Measurements from ENCODE around the gene ARHGAP26. TPM values are rescaled to one million over a fixed set of nuclear protein-coding genes. Genes with fewer than 3 reads are reported as not detected.

The ARHGAP26 gene
- total RNA-seq, 2 experiments from 2014 or later = 17.0 to 19.5 TPM

DNA sequence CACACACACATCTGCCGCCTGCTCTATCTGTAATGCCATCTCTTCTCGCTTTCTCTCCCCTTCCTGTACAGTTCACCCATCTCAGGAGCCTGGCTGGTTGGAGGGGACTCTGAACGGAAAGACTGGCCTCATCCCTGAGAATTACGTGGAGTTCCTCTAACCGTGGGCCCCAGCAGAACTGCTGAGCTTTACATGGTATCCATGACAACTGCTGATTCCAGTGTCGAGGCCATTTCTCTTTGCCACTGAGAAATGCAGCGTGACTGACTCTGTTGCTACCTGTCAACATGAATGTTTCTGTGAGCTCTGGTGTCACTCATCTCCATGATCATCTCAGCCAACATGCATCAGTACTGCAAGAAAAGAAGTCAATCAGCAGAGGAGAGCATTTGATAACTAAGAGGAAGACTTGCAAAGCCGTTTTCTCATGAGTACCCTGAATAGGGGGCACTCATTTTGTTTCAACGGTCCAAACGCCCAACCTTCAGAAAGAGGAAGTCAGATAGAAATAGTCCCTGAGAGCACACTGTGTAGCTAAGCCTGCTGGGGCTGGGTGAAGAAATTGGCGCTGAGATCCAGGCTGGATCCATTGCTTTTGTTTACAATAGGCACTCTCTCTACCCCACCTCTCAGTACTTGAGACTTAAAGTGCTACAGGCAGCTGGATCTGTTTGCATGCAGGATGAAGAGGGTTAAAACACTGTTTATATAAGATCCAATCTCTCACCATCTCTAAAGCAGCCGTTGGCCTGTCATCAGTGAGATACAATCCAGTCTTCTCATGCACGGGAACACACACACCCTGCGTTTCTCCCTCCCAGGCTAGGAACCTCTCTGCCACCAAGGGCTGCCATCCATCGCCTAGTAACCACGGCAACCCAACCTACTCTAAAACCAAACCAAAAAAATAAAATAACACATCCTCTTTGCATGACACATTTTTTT, 452.4 kb downstream of the ARHGAP26 start:
- H3K27me3 Mint-ChIP-seq (ENCODE audit: low read depth) = no peaks in the 10 kb centered on the region
- no peaks in the 10 kb centered on the region for H3K9me3 Mint-ChIP-seq
- intact Hi-C loops (cut with micrococcal nuclease) = loop anchor here (2.0 to 10.0 kb wide), 6 partner anchors 40 to 965 kb away; partner anchors contain the start of gene NR3C1
- peaks cover 39% of the 10 kb centered on the region for H3K4me1 Mint-ChIP-seq (ENCODE audit: low read depth)
- peak overlapping the region; percentile 78 for H3K27ac Mint-ChIP-seq
- H3K36me3 Mint-ChIP-seq (ENCODE audit: low read depth) = peaks cover 4% of the 10 kb centered on the region
- peak; percentile 56 for DNase-seq
- H3K4me3 Mint-ChIP-seq = peak overlapping the region; percentile 15
- CTCF ChIA-PET = interaction anchor here (1.1 kb wide), 1 partner anchor 746 kb away, joined by 3 read pairs; no protein-coding TSS in a partner anchor

DNA sequence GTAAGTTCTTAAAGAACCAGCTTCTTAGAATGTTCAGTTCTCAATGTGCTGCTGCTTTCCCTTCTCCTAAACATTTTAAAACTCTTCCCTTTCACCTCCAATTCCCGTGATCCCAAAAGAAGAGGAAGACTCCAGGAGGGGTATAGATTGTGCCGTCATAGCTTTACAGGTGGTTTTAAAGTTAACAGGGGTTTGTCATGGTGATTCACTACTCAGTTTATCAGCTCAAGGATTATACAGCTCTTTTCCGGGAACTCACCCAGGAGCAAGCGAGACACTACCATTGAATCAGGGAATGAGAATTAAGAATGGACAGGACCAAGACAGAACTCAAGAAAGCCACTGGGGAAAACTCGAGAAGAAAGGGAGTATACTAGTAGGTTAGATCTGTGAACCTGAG, 454.5 kb downstream of the ARHGAP26 start:
- Mint-ChIP-seq H3K36me3 (ENCODE audit: low read depth) (peaks cover 4% of the 10 kb centered on the region), H3K9me3 (no peaks in the 10 kb centered on the region), H3K27ac (no peak overlapping the region), H3K4me3 (no peak overlapping the region), H3K27me3 (ENCODE audit: low read depth) (no peaks in the 10 kb centered on the region), H3K4me1 (ENCODE audit: low read depth) (peaks cover 41% of the 10 kb centered on the region)
- no peak for DNase-seq
- intact Hi-C loops (cut with micrococcal nuclease) = loop anchor here (5.0 to 10.0 kb wide), 3 partner anchors 128 to 963 kb away; no protein-coding TSS in a partner anchor
- CTCF ChIA-PET = interaction anchor here (1.0 kb wide), 1 partner anchor 744 kb away, joined by 3 read pairs; no protein-coding TSS in a partner anchor

DNA sequence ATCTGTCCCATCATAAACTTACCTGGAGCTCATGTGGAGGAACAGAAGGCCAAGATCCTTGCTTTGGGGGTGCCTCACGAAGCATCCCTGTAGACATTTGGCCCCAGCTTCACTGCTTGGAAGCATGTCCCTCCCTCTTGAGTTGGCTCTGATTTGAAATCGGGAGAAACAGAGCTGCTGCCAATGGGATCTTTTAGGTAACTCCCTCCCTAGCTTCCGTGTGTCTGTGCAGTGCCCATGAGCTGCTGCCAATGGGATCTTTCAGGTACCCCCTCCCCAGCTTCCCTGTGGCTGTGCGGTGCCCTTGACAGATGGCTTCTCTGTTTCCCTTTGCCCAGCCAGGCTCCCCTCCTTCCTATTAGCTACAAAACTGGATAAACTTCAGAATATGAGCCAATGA, 455.3 kb downstream of the ARHGAP26 start:
- peaks cover 45% of the 10 kb centered on the region for H3K4me1 Mint-ChIP-seq (ENCODE audit: low read depth)
- peaks cover 4% of the 10 kb centered on the region for H3K36me3 Mint-ChIP-seq (ENCODE audit: low read depth)
- no peak overlapping the region for H3K4me3 Mint-ChIP-seq
- no peak overlapping the region for H3K27ac Mint-ChIP-seq
- intact Hi-C loops (cut with micrococcal nuclease) = loop anchor here (10.0 kb wide), 1 partner anchor 191 kb away; no protein-coding TSS in a partner anchor
- DNase-seq = no peak
- no peaks in the 10 kb centered on the region for H3K9me3 Mint-ChIP-seq
- CTCF ChIA-PET = interaction anchor here (0.7 kb wide), 1 partner anchor 12 kb away, joined by 5 read pairs; no protein-coding TSS in a partner anchor
- H3K27me3 Mint-ChIP-seq (ENCODE audit: low read depth) = no peaks in the 10 kb centered on the region

DNA sequence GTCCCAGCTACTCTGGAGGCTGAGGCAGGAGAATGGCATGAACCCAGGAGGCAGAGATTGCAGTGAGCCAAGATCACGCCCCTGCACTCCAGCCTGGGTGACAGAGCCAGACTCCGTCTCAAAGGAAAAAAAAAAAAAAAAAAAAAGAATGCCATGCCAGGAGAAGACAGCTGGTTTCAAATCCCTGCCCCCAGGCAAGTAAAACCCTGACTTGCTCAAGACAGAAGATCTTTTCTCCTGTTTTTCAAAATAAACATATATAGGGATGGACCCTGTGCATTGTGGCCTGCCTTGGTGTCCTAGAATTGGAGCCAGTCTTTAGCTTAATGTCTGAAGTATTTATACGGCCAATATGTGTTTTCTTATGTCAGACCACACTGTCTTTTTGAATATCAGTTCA, 456.2 kb downstream of the ARHGAP26 start:
- peaks cover 43% of the 10 kb centered on the region for H3K4me1 Mint-ChIP-seq (ENCODE audit: low read depth)
- no peak overlapping the region for H3K27ac Mint-ChIP-seq
- H3K9me3 Mint-ChIP-seq = no peaks in the 10 kb centered on the region
- peaks cover 4% of the 10 kb centered on the region for H3K36me3 Mint-ChIP-seq (ENCODE audit: low read depth)
- CTCF ChIA-PET = no interaction called here
- intact Hi-C loops (cut with micrococcal nuclease) = loop anchor here (10.0 kb wide), 1 partner anchor 192 kb away; no protein-coding TSS in a partner anchor
- H3K4me3 Mint-ChIP-seq = no peak overlapping the region
- no peak for DNase-seq
- no peaks in the 10 kb centered on the region for H3K27me3 Mint-ChIP-seq (ENCODE audit: low read depth)

DNA sequence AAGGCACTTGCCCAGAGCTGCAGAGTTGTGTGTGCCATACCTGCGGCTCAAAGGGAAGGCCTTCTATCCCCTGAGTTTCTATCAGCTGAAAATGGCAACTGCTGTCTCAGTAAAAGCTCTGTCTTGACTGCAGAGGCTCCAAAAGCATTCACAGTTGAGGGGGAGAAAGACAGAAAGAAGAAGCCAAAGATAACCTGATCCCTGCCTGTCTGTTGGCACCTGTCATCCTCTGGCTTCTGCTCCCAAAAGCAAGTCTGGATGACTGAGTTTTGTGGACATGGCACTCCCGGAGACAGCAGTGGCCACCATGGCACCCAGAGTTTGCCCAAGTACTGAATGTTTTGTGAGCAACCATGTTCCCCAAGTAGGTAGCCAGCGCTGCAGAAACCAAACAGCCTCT, 456.7 kb downstream of the ARHGAP26 start:
- Mint-ChIP-seq H3K36me3 (ENCODE audit: low read depth) (peaks cover 4% of the 10 kb centered on the region), H3K4me3 (no peak overlapping the region), H3K27me3 (ENCODE audit: low read depth) (no peaks in the 10 kb centered on the region), H3K4me1 (ENCODE audit: low read depth) (peaks cover 38% of the 10 kb centered on the region), H3K9me3 (no peaks in the 10 kb centered on the region), H3K27ac (no peak overlapping the region)
- CTCF ChIA-PET = no interaction called here
- no peak for DNase-seq
- intact Hi-C loops (cut with micrococcal nuclease) = loop anchor here (10.0 kb wide), 1 partner anchor 192 kb away; no protein-coding TSS in a partner anchor

DNA sequence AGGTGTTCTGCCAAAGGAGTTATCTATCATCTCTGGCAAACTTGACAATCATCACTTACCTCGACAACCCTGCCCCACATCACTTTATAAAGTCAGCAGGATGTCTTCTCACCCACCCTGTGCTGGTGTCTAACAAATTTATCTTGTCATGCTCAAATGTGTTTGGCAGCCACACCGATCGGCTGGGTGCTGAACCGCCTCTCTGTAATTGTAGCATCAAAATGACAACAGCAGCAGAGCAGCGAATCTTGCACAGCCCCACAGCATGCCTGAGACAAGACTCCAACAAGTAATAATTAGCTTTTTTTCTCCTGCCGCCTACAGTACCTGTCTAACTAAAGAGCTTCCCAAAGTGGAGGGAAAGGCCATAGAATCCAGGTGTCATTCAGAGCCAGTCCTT, 457.1 kb downstream of the ARHGAP26 start:
- no peak overlapping the region for H3K27ac Mint-ChIP-seq
- H3K9me3 Mint-ChIP-seq = no peaks in the 10 kb centered on the region
- no peak for DNase-seq
- H3K4me3 Mint-ChIP-seq = no peak overlapping the region
- peaks cover 33% of the 10 kb centered on the region for H3K4me1 Mint-ChIP-seq (ENCODE audit: low read depth)
- H3K36me3 Mint-ChIP-seq (ENCODE audit: low read depth) = peaks cover 2% of the 10 kb centered on the region
- CTCF ChIA-PET = no interaction called here
- intact Hi-C loops (cut with micrococcal nuclease) = loop anchor here (10.0 kb wide), 1 partner anchor 192 kb away; no protein-coding TSS in a partner anchor
- no peaks in the 10 kb centered on the region for H3K27me3 Mint-ChIP-seq (ENCODE audit: low read depth)

DNA sequence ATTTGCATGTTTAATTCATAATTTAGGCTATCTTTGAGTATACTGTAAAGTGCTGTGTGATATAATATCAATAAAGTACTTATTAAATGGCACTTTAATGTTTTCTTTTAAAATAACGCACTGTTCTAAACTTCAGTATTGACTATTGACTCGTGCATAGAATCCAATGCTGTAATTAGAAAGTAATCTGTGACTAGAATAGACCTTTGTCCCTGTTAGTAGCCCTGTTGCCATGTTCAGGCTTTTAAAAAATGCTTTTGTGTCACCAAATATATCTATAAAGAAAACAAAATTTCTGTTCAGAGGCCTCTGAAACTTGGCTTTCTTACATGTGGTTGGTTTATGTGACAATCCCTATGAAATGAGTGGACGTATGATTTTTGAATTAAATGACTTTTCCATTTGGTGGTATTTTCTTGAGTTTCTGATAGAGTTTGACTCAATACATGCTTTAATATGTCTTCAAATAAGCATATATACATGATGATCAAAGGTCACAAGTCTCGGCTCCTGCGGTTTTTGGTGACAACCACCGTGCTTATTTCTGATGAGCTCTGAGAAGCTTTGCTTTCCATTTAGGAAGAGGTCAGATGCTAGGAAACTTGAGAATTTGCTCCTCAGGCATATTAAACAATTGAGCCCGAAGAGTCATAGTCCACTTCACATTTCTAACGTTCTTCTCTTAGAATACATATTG, 458.6 kb downstream of the ARHGAP26 start:
- CTCF ChIA-PET = interaction anchor here (0.7 kb wide), 1 partner anchor 655 kb away, joined by 3 read pairs; no protein-coding TSS in a partner anchor
- peak overlapping the region; percentile 69 for H3K27ac Mint-ChIP-seq
- H3K4me1 Mint-ChIP-seq (ENCODE audit: low read depth) = peaks cover 24% of the 10 kb centered on the region
- no peaks in the 10 kb centered on the region for H3K36me3 Mint-ChIP-seq (ENCODE audit: low read depth)
- H3K4me3 Mint-ChIP-seq = no peak overlapping the region
- intact Hi-C loops (cut with micrococcal nuclease) = loop anchor here (10.0 kb wide), 1 partner anchor 194 kb away; no protein-coding TSS in a partner anchor
- DNase-seq = peak; percentile 23
- H3K27me3 Mint-ChIP-seq (ENCODE audit: low read depth) = no peaks in the 10 kb centered on the region
- H3K9me3 Mint-ChIP-seq = no peaks in the 10 kb centered on the region

DNA sequence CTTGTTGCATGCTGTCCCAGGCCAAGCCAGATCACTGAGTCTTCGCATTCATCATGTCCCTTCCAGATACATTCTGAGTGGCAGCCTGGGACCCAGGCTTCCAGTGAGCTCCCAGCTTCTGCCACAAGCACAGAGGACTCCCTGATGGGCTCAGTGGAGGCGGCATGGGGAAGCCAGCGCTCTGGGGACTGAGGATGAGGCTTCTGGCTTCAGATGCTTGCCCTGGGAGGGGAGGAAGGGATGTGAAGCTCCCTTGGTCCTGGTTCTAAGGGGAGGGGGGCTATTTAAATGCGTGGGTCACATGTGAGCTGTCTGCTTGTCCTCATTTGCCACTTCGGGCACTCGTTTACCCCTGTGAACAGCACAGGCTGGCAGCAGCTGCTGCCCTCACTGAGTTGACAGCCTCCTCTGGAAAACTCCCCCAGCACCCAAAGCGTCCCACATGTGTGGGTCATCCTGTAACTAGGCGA, 459.3 kb downstream of the ARHGAP26 start:
- CTCF ChIA-PET = interaction anchor here (1.7 kb wide), 1 partner anchor 174 kb away, joined by 7 read pairs; the partner anchor contains the start of gene NR3C1
- H3K27ac Mint-ChIP-seq = peak overlapping the region; percentile 69
- intact Hi-C loops (cut with micrococcal nuclease) = loop anchor here (10.0 kb wide), 1 partner anchor 195 kb away; no protein-coding TSS in a partner anchor

DNA sequence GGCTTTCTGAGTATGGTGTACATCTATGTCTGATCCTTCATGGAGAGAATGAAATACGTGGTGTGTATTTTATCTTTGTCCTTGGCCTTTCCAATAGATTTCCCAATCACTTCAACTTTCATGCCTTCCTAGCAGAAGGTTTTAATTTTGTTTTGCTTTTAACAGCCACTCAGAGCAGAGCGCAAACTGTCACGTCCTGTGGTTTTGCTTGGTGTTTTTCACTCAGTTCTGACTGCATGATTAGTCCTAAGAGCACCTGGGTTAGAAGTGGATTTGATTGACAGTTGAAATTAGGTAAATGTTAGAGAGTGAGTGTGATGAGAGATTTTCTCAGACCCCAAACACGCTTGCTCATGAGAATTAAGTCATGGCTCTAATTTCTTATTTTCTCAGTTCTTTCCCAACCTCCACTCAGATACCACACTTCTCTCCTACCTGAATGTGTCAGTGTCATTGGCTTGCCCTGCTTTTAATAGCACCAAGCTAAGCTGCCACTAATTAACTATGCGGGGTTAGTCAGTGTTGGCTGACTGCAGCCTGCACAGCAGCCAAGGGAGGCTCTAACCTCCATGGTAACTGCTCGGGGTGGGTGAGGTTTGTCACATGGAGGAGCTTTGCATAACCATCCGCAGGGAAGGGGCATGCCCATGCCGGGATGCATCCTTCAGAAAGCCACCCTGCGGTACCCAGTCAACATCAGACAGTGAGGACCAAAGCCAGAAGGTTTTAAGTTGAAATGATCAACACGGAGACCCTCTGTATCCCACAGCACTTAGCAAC, 459.9 kb downstream of the ARHGAP26 start:
- Mint-ChIP-seq H3K4me1 (ENCODE audit: low read depth) (peaks cover 24% of the 10 kb centered on the region), H3K27ac (peak overlapping the region; percentile 69), H3K36me3 (ENCODE audit: low read depth) (no peaks in the 10 kb centered on the region), H3K9me3 (no peaks in the 10 kb centered on the region), H3K27me3 (ENCODE audit: low read depth) (no peaks in the 10 kb centered on the region), H3K4me3 (peak overlapping the region; percentile 46)
- intact Hi-C loops (cut with micrococcal nuclease) = loop anchor here (1.0 to 10.0 kb wide), 6 partner anchors 33 to 595 kb away; no protein-coding TSS in a partner anchor
- CTCF ChIA-PET = interaction anchor here (1.7 kb wide), 1 partner anchor 174 kb away, joined by 7 read pairs; the partner anchor contains the start of gene NR3C1
- DNase-seq = peak; percentile 74

More for the DNA sequence above, 459.3 kb downstream of the ARHGAP26 start:
- no peaks in the 10 kb centered on the region for H3K27me3 Mint-ChIP-seq (ENCODE audit: low read depth)
- no peak for DNase-seq
- peak overlapping the region; percentile 46 for H3K4me3 Mint-ChIP-seq
- H3K36me3 Mint-ChIP-seq (ENCODE audit: low read depth) = no peaks in the 10 kb centered on the region
- H3K9me3 Mint-ChIP-seq = no peaks in the 10 kb centered on the region
- H3K4me1 Mint-ChIP-seq (ENCODE audit: low read depth) = peaks cover 24% of the 10 kb centered on the region

DNA sequence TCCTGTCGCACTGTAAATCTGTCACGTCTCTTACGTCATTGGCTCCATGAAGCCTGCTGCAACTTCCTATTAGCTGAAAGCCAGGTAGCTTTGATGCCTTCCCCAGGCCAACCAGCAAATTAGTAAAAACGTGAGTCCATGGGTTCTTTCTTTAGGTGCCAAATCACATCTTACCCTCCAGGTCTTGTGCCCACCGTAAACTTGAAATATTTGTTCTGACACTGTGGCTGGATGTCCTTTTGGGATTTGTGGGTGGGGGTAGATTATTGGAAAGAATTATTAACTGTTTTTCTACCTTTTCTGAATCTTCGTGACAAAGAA, 460.5 kb downstream of the ARHGAP26 start:
- Mint-ChIP-seq H3K9me3 (no peaks in the 10 kb centered on the region), H3K27ac (no peak overlapping the region), H3K4me3 (no peak overlapping the region), H3K27me3 (ENCODE audit: low read depth) (no peaks in the 10 kb centered on the region), H3K4me1 (ENCODE audit: low read depth) (peaks cover 24% of the 10 kb centered on the region), H3K36me3 (ENCODE audit: low read depth) (no peaks in the 10 kb centered on the region)
- CTCF ChIA-PET = interaction anchor here (1.7 kb wide), 1 partner anchor 173 kb away, joined by 7 read pairs; the partner anchor contains the start of gene NR3C1
- intact Hi-C loops (cut with micrococcal nuclease) = loop anchor here (1.0 to 10.0 kb wide), 5 partner anchors 33 to 594 kb away; no protein-coding TSS in a partner anchor
- DNase-seq = no peak

DNA sequence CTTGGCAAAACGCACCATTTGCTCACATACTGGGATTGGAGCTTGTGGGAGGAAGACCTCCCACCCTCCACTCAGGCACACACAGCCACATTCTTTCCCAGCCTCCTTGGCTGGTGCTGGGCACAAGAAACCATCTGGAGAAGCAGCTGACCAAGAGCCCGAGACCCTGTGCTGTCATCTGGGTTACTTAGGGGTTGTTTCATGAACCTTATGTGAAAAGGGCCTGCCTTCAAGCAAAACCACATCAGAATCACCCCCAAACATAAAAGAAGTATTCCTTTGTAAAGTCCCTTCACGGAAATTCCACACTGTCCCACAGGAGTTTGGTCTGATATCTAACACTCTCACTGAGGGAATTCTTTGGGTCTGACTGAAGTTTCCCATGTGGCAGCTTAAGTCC, 461.2 kb downstream of the ARHGAP26 start:
- CTCF ChIA-PET = no interaction called here
- Mint-ChIP-seq H3K27ac (no peak overlapping the region), H3K36me3 (ENCODE audit: low read depth) (no peaks in the 10 kb centered on the region), H3K9me3 (no peaks in the 10 kb centered on the region), H3K27me3 (ENCODE audit: low read depth) (no peaks in the 10 kb centered on the region), H3K4me1 (ENCODE audit: low read depth) (peaks cover 24% of the 10 kb centered on the region), H3K4me3 (no peak overlapping the region)
- DNase-seq = no peak
- intact Hi-C loops (cut with micrococcal nuclease) = loop anchor here (10.0 kb wide), 1 partner anchor 593 kb away; no protein-coding TSS in a partner anchor
